Stimulated activated CD8-positive, alpha-beta memory T cell treated with anti-CD3 and anti-CD28 coated beads, Interleukin-12 subunit alpha, Interleukin-12 subunit beta, amount 100 ng/mL, for 1 hour (primary cell): ENCODE measurements around the gene PLCB2.

Source experiments
- DNase-seq: peaks from one replicate; pipeline ENCODE4 v3.0.0-alpha.2; 2020; ENCODE audit warnings: low read depth

PLCB2 gene

DNA sequence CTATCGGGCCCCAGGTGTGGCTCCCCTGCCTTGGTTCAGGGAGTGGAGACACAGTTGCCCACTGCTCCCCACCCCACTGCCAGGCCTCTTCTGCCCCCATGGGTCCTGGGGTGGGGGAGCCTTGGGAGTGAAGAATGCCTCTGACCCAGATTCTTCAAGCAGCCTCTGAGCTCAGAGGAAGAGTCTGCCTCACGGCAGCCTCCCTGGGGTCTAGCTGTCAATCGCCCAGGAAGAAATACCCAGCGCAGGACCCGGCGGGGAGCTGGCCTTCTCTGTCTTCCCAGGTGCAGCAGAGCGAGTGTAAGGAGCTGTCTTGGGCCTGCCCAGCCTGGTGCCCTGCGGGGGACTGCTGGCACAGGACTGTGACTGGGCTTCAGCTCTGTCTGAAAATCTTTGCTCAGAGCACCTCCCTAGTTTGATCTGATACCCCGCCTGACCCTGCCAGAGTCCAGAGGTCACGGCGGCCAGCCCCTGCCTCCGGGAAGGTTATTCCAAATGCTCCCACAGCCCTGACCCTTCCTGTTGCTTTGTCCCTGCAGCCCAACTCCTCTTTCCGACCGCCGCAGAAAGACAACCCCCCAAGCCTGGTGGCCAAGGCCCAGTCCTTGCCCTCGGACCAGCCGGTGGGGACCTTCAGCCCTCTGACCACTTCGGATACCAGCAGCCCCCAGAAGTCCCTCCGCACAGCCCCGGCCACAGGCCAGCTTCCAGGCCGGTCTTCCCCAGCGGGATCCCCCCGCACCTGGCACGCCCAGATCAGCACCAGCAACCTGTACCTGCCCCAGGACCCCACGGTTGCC, 35.9 kb downstream of the PLCB2 start:
- DNase-seq: no peak

DNA sequence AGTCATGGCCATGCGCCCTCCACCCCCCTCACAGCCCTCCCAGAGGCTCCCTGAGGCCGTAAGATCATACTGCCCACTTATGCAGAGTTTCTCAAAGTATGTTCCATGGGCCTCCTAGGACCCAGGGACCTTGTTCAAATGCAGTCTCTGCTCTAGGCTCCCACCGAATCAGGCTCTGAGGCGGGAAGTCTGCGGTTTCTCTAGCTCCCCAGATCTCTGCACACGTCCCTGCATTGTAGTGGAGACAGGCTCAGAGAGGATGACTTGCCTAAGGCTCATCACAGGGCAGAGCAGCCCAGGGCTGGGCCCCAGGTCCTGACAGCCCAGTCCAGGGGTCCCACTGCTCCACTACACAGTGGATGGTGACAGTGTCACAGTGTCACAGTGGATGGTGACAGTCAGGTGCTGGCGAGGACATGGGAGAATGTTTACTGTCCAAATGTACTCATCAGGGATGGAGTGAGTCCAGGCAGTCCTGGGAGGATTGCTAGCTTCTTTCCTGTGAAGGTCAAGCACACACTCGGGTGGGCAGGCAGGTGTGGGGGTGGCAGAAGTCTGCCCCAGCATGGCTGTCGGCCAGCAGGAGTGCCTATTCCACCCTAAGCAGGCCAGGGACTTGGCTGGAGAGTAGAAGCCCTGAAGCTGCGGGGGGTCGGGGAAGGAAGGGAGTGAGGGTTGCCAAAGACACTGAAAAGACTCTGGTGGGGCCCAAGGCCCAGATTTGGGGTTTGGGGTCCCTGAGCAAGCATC, 37.3 kb downstream of the PLCB2 start:
- DNase-seq: no peak

DNA sequence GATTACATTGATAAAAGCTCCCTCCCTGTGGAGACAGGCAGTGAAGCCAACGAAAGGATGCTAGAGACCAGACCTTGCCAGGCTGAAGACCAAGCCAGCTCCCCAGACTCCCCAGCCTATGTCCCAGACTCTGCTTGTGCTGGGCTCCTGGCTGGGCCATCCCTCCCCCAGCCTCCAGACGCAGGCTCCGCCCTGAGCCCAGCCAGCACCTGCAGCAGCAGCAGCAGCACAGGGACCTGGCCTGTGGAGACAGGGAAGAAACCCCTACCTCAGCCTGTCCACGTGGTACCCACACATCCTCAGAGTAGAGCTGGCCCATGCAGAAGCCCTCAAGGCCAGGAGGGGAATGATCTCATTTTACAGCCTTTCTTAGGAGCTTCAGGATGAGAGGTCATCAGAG, 38.1 kb downstream of the PLCB2 start:
- no peak for DNase-seq

DNA sequence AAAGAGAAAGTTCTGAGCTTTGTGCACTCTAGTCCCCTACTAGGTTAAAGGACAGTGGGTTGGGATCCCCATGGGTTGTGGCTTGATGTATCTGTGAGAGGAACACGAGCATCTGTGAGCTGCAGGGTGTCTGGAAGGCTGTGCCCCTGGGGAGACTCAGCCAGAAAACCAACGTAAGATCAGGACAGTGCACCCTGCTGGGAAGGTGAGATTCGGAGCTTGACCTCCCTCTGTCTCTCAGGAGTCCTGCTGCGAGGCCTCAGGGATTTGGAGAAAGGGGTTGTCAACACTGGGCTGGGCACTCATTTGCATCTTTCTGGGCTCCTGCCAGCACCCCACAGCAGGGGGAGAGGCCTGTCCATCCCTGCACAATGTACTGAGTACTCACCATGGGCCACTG, 40.1 kb downstream of the PLCB2 start:
- no peak for DNase-seq

DNA sequence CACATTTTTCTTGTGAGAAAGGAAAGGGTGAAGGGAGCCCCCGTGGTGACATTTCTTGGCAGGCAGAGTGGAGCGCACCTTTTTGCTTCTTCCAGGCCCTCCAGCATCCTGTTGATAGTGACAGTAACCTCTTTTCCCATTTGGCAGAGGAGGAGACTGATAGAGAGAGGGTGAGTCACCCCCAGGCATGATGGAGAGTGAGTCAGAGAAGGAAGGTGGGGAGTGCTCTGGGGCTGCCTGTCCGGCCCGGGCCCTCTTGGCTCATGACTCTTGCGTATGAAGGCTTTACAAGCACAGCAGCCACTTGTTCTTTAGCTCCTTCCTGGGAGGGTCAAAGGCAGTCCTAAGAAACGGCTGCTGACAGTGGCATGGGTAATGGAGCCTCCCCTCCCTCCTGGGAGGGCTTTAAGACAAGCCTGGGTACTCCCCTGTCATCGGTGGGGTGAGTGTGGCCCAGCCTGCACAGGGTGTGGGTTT, 40.9 kb downstream of the PLCB2 start:
- DNase-seq: no peak

DNA sequence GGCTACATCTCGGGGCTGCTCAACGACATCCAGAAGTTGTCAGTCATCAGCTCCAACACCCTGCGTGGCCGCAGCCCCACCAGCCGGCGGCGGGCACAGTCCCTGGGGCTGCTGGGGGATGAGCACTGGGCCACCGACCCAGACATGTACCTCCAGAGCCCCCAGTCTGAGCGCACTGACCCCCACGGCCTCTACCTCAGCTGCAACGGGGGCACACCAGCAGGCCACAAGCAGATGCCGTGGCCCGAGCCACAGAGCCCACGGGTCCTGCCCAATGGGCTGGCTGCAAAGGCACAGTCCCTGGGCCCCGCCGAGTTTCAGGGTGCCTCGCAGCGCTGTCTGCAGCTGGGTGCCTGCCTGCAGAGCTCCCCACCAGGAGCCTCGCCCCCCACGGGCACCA, 41.9 kb downstream of the PLCB2 start:
- no peak for DNase-seq

DNA sequence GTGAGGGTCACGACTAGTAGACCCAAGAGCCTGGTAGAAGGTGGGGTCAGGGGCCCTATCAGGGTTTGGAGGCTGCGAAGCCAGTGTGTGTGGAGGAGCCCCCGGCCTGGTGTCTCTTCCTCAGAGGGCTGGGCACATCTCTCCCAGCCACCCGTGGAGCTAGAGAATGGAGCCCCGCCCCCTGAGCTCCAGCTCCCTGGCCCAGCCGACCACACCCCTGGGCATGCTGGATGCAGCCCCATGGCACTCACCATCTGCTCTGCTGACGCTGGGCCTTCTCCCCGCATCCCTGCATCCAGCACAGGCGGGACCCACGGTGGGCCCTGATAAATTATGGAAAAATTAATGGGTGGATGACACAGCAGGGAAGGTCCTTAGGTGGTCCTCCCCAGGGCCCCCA, 42.4 kb downstream of the PLCB2 start:
- DNase-seq: no peak

DNA sequence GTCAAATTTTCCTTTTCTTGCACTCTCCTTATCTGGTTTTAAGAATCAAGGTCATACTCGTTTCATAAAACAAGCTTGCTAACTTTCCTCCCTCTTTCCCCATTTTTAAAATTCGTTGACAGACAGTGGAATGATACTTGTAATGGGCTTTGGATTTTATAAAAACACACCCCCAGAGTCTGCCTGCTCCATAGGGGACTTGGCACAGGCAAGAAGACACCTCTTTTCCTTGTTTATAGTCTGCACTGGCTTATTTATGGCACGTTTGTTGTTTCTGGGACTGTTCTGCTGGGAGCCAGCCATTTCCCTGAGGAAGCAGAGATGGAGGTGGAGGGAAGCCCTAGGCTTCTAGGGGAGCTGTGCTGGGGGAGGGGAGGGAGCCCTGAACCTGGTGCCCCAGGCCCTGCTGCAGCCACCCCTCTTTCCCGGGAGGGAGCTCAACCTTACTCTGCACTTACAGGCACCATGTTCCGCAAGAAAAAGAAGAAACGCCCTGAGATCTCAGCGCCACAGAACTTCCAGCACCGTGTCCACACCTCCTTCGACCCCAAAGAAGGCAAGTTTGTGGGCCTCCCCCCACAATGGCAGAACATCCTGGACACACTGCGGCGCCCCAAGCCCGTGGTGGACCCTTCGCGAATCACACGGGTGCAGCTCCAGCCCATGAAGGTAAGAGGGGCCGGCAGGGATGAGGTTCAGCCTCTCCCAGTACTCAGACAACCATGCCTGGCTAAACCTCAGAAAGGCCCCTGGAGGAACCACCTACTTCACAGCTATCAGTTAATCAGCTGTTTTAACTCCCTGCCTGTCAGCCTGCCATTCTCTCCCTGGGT, 43.2 kb downstream of the PLCB2 start:
- no peak for DNase-seq

DNA sequence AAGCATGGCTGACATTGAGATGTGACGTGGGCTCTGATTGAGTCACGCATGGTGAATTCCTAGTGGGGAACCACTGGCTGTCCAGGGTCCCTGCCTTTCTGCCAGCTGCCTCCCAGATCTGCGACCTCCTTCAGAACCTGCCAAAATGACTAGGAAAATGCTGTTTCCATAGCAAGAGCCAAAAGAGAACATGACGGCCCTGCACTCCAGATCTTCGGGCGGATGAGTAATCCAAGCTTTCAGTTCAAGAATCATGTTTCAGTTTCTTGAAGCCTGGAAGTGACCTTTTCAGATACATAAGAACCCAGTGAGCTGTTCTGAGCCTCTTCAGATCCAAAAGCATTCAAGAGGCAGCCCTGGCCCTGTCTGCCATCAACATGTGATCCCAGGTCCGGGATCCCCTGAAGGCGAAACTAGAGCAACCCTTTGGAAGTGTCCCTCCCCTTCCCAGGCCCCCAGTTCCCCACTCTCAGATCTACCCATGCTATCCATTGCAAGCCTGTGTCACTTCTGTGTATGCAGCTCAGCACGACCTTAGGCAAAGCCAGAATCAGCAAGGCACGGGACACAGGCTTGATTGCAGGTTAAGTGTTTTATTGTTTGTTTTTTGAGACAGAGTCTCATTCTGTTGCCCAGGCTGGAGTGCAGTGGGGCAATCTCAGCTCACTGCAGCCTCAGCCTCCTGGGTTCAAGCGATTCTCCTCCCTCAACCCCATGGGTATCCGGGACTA, 44.5 kb downstream of the PLCB2 start:
- no peak for DNase-seq

DNA sequence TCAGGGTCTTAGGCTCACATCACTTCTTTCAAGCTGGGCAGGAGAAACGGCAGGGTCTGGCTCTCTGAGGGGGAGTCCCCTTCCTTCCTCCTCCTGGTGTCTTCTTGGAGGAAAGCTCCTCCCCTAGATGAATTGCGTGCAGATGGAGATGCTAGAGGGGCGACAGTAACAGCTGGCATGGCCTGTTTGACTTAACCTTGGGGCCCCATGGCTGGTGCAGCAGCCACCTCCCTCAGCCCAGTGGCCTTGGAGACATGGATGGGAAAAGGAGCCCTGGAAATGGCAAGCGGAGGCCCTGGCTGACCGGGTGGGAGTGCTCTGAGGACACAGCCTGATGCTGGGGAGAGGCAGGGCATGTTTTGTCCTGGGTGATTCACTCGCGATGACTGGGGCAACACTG, 48.7 kb downstream of the PLCB2 start:
- DNase-seq: no peak

DNA sequence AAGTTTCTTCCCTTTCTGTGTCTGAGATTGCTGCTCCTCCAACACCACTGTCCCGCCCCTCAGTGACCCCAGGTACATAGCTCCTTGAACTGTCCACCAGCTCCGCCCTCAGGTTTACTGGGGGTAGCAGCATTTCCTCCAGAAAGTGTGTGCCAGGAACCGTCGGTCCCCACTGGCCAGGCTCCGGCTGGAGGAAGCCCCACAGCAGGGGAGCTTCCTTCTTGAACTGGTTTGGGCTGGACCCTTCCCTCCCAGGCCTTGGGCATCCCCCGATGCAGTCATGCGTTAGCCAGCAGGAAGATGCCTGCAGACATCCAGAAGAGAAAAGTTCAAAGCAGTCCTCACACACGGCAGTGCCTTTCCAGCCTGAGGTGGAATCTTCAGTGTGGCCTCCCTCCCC, 49.2 kb downstream of the PLCB2 start:
- DNase-seq: no peak

DNA sequence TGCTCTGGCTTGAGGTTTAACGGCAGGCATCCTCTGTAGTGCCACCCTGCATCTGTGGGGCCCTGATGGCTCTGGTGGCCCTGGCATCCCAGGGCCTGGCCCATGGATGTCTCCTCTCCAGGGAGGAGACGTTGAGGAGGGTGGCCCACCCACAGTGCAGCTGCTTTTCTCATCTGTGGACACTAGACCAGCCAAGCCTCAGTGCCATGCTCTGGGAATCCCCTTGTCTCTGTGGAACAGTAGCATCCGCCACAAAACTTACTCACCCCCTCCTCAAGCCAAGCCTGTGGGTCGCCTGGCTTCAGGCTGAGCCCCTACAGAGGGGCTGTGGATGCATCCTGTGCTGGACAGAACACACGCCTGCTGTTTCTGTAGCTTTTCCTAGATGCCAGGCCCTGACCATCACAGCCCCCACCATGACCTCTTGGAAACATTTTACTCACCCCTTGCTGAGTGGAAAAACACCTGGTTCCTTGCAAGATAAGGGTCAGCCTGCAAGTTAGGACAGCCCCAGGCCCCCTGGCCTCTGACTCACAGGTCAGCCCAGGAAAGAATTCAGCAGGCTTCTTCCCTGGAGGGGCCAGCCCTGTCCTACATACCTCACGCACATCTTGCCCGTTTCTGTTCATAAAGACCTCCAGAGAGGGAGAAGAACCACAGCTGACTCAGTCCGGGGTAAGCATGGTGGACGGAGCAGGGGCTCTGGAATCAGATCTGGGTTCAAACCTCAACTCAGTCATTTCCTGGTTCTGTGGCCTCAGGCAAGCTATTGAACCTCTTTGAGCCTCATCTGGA, 49.9 kb downstream of the PLCB2 start:
- DNase-seq: no peak

DNA sequence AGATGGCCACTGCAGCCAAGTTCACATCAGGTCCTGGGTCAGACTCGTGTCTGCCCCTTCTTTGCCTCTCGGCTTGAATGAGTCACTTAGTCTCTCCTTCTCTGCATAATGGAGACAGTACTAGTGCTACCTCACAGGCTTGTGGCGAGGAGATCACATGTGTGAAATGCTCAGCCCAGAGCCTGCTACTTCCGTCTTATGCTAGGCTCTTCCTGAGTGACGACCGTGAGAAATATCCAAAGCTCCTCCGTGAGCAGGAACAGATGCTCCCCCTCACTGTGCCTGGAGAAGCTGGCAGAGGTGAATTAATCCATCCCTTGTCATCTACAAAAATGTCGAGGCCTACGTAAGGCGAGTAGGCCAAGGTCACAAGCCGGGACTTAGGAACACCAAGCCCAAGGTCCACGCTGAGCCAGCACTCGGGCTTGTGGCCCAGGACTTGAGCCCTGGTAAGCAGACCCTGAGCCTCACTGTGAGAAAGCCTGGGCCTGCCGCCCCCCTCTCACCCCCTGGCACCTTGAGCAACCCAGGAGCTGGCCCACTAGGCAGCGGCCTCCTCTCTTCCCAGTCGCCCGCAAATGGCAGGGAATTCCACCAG, 51.0 kb downstream of the PLCB2 start:
- no peak for DNase-seq

DNA sequence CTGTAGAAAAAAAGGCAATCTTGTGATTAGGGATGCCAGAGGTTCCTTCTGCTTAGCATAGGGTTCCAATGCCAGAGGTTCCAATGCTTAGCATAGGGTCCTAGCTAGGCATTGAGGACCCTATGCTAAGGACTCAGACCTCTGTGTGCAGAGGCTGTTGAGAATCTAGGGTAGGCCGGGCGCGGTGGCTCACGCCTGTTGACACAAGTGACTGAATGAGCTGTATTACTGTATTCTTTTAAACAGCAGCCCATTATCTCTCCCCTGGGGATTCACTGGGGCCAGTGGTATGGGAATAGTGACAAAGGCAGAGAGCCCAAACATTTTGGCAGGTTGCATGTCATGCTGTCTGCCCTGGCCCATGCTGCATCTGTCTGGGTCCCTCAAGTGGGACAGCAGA, 52.7 kb downstream of the PLCB2 start:
- DNase-seq: no peak

DNA sequence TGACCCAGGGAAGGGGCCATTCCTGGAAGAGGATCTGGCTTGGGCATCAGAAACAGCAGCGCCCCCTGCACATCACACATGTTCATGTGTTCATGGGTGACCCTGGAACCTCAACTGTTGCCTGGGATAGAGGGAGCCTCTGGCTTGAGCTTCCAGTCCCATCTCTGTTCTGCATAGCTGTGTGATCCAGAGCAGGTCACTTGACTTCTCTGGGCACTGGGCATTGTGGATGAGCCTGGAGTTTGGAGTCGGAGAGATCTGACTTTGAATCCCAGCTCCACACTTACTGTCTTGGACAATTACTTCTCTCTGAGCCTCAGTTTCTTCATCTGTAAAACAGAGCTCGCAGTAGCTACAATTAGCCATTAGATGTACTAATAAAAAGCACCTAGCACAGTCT, 53.3 kb downstream of the PLCB2 start:
- no peak for DNase-seq

DNA sequence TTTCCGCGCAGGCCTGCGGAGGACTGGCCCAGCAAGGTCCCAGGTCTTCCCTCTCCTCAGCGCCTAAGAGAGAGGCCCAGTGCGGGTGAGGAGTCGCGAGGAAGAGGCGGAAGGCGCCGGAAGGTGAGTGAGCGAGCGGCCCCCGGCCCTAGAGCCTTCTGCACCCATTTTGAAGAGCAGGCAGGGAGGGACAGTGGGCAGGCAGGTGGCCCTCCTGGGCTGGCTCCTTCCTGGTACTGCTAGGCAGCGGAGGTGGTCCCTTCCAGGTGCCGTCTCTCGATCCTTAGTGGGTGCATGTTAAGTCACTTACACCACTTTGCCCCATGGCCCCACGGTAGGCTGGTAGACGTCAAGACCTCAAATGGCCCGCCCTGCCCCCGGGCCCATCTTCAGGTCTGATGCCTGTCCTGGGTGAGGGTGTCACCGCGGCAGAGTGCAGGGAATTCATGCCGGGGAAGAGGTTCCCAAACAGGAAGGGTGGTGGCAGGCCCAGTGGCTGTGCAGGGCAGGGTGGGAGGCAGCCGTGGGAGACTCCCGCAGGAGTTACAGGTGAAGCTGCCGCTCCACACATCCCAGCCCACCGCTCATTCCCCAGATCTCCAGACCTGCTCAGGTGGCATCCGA, 54.5 kb downstream of the PLCB2 start:
- no peak for DNase-seq

DNA sequence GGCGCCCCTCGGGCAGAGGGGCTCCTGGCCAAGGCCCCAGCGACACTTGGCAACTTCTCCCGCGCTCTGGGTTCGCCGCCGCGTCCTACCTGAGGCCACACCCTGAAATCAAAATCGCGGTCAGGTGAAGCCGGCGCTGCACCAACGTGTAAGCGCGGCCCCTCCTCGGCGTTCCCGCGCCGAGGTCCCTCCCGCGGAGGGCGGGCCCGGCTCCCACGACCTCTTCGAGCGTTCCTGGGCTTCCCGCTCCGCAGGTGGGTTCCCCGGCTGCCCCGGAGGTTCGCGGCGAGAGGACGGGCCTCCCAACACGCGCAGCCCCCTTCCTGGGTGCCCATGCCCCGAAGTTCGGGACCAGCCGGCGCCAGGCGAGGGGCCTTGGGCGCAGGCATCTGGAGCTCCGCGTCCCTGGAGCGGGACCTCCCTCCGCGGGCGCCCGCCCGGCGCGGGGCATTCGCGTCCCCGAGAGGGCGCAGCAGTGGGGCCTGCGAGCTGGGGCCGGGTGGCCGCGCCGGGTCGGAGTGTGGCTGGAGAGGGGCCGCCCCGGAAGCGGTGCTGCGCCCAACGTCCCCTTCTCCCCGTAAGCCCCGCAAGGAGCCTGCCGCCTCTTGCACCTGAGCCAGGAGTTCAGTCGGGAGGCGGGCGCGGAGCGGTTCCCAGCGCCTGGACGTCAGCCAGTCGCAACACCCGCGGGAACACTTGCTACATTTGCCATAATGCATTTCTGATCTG, 55.1 kb downstream of the PLCB2 start:
- DNase-seq: no peak

DNA sequence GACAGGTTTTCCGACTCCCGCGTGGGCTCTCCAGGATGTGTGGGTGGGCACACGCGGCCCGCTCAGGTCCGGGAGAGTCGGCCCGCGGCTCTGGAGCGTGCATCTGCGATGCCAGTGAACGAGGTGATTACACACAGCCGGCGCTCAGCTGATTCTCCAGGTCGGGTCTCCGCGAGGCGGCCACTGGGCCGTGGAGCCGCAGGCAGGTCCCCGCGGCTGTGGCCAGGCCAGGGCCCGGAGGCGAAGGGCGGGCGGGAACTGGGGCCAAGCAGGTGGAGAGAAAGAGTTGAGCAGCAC, 55.6 kb downstream of the PLCB2 start:
- no peak for DNase-seq

DNA sequence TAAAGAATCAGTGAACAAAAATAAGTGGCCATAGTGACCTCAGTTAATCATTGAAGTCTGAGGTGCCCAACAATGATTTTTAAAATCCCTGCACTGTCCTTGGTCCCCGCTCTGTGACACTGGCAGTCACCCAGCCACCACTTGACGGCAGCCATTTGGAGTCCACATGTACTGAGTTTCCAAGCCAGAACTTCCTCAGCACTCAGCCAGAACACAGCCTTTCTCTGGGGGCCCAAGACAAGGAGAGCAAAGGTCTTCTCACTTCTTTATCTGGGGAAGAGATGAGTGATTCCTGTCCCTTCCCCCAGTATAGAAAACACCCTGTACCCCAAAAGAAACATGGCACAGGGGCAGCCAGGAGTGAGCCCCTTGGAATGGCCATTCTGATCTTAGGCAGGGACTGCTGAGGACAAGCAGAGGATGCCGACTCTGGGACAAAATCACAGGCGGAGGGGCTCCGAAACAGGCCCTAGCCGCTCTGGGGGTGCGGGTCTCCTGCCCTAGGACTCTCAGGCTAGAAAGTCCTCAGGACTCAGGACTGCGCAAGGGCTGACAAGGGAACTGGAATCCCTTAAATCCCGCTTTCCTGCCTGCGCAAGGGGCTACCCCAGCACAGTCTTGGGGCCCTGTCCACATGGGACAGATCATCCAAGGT, 56.1 kb downstream of the PLCB2 start:
- DNase-seq: no peak
